ENCODE data around the gene ABCC4.
A peak's percentile ranks its signal among the peaks of the same experiment; 100 is the strongest.
"Not testable (repeated sequence)": the region's sequence is repeated elsewhere in the genome, so short reads cannot be mapped to it uniquely, and the experiment has no call there.

ABCC4 gene

DNA sequence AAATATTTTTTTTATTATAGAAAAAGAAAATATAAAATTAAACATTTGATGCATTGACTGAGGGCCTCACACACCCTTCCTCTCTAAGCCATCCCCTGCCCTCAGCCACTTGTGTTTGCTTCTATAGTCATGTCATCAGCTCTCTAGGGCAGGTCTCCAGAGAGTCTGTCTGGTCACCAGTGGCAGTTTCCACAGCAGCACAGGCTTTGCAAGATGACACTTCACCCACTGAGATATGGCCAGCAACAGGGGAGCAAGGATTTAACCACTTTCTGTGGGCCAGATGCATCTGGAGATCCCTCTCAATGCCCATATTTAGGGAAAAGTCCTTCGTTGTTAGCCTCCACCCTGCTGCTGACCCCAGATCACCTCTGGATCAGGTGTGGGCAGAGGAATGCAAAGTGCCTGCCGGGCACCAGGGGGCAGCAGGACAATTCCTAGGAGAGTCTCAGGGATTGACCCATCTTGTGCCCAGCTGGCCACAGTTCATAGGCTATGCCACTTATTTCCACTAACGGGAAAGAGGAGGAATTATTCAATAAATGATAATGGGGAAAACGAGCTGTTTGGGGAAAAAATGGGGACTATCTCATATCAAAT is 4.8 kb downstream of the ABCC4 start:
- no peak for DNase-seq

DNA sequence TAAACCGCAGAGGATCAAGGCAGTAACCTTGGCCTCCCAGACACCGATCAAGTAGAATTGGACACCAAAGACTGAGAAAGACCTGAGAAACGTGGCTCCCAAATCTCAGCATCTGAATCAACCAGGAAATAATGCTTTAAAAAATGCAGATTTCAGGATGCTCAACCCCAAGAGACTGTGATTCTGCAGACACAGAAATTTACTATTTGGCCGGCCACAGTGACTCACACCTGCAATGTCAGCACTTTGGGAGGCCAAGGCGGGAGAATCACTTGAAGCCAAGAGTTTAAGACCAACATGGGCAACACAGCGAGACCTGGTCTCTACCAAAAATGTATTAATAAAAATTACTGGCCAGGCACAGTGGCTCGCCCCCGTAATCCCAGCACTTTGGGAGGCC is 6.2 kb downstream of the ABCC4 start:
- no peak for DNase-seq

DNA sequence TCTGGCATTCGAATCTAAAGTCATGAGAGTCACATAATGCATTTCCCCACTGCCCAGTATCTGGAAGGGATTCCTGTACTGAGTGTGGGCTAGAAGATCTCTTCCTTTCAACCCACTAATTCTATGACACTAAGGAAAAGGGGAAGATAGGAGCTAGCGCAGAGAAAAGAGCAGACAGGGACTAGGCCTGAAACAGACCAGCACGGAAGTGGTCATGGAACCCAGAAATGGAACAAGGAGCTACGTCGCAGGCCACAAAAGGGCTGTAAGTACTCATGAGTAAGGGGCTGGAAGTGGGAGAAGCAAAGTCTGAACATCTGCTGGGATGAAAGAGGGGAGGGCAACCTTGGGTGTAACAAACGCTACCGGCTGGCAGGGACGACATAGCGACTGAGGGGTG is 8.6 kb downstream of the ABCC4 start:
- no peak for DNase-seq

DNA sequence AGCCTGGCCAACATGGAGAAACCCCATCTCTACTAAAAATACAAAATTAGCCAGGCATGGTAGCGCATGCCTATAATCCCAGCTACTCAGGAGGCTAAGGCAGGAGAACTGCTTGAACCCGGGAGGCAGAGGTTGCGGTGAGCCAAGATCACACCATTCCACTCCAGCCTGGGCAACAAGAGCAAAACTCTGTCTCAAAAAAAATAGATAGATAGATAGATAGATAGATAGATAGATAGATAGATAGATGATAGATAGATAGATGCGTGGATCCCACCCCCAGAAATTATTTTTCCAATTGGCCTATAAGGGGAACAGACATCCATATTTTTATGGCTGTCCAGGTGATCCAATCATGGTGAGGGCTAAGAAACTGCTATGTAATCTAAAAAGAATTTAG is 11.3 kb downstream of the ABCC4 start:
- not testable (repeated sequence) for DNase-seq

DNA sequence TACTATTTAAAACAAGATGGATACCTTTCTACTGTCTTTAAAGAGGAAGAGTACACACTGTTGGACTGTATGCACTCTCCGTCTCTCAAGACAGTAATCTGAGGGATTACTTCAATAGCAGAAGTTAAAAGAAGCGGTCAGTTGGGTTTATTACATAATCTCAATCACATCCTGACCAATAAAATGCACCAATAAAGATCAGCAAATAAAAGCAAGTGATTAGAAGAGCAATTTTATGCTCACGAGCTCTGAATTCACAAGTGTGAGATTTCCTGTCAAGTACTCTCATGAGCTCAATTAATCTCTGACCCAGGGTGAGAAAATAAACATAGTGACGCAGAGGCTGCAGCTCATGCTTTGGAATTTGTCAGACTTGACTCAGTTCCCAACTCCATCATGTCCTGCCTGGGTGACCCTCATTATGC is 12.2 kb downstream of the ABCC4 start:
- DNase-seq, result peak; percentile 66

DNA sequence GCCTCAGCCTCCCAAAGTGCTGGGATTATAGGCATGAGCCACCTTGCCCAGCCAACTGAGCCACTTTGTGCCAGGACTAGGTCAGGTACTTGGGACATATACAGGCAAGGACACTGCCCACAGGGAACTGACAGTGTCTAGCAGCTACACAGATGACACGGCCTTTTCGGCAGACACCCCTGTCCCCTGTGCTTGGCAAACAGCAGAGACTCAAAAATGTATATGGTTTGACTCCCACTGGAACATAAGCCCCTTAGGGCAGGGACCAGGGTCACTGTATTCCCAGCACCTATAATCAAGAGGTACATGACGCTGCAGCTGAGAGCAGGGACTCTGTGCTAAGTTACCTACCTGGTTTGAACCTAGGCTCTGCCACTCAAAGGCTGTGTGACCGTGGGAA is 16.8 kb downstream of the ABCC4 start:
- no peak for DNase-seq

DNA sequence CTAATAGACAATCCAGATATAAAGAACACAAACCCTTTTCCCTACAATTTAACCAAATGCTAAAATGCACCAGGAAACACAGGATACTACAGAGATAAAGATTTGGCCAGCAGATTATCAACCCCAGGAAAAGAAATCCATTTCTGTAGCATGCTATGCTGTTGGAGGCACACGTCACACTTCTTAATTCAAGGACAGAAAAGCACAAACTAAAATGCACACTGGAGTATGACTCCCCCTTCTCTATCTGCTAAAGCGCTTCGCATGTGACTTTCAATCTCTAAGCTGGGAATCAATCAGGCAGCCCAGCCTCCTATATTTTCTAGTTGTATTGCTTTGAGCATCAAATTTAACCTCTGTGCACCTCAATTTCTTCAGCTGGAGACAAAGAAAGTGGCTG is 22.2 kb downstream of the ABCC4 start:
- no peak for DNase-seq

DNA sequence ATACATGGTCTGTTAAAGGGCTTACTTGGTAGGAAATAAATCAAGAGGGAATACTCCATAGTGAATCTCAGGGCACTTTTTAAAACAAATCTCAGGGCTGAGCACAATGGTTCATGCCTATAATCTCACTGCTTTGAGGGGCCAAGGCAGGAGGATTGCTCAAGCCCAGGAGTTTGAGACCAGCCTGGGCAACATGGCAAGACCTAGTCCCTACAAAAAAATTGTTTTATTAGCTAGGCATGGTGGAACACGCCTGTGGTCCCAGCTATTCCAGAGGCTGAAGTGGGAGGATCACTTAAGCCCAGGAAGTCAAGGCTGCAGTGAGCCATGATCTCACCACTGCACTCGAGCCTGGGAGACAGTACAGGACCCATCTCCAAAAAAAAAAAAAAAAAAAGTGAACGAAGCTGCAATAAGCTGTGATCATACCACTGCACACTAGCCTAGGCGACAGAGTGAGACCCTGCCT is 25.2 kb downstream of the ABCC4 start:
- DNase-seq, result no peak

DNA sequence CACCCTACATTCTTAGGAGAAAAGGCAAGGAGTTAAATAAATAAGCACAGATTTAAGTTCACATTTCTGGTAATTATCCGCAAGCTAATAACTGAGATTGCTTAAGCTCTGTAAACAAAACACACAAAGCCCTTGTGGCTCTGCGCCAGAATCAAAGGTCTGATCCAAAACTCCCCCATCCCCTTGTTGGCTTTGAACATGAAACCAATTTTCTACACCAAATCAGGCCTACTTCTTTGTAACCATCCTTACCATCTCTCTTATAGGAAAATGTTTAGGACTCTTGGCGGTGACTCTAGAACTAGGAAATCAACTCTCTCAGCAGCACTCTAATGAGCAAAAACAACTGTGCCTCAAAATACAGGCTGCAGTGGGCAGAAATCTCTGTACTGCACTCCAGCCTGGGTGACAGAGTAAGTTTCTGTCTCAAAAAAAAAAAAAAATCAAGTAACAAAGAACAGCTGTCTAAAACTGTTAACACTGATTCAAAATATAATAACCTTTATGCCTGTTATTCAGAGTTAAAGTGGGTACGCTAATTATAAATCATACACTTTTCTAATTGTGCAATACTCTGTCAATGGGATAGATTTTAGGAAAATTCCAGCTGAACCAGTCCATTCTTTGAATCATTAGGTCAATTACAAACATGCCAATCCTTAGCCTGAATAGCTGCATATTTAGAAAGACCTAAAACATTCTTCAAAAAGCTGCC is 25.8 kb downstream of the ABCC4 start:
- no peak for DNase-seq

DNA sequence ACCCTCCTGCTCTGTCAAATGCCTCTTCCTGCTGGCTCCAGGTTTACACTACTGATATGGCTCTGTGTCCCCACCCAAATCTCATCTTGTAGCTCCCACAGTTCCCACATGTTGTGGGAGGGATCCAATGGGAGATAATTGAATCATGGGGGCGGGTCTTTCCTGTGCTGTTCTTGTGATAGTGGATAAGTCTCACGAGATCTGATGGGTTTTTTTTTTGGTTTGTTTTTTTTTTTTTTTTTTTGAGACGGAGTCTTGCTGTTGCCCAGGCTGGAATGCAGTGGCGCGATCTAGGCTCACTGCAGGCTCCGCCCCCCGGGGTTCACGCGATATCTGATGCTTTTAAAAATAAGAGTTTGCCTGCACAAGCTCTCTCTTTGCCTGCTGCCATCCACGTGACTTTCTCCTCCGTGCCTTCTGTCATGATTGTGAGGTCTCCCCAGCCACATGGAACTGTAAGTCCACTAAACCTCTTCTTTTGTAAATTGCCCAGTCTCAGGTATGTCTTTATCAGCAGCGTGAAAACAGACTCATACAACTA is 27.6 kb downstream of the ABCC4 start:
- DNase-seq, result not testable (repeated sequence)

DNA sequence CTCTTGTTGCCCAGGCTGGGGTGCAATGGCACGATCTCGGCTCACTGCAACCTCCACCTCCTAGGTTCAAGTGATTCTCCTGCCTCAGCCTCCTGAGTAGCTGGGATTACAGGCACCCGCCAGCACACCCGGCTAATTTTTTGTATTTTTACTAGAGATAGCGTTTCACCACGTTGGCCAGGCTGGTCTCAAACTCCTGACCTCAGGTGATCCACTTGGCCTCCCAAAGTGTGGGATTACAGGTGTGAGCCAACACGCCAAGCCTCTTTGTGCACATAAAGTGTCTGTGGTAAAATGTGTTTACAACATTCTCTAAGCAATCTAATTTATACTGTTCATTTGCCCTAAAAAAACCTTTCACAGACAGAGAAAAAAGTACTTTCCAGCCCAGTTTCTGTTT is 29.2 kb downstream of the ABCC4 start:
- DNase-seq, result not testable (repeated sequence)

DNA sequence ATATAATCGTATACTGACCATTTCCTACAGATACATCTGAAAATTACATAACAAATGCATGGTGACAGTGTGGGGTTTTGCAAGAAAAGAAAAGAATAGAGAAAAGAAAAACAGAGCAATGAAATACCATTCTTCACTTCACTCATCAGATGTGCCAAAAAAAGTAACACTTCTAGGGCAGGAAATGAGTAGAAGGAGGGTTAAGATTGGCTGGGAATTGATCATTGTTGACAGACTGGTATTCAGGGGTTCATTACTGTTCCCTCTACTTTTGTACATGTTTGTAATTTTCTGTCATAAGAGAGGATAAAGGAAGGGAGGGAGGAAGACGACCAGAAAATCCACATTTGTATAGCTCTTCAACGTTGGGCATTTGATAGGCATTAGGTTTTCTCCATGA is 31.5 kb downstream of the ABCC4 start:
- no peak for DNase-seq

DNA sequence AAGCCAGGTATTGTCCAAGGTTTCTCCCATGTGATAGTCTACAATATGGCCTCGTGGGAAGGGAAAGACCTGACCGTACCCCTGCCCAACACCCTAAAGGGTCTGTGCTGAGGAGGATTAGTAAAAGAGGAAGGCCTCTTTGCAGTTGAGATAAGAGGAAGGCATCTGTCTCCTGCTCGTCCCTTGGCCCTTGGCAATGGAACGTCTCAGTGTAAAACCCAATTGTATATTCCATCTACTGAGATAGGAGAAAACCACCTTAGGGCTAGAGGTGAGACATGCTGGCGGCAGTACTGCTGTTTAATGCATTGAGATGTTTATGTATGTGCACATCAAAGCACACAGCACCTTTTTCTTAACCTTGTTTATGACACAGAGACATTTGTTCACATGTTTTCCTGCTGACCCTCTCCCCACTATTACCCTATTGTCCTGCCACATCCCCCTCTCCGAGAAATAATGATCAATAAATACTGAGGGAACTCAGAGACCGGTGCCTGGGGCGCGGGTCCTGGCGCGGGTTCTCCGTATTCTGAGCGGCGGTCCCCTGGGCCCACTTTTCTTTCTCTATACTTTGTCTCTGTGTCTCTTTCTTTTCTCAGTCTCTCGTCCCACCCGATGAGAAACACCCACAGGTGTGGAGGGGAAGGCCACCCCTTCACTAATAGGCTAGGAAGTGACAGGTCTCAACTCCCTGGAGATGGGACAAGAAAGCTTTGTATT is 32.7 kb downstream of the ABCC4 start:
- not testable (repeated sequence) for DNase-seq

DNA sequence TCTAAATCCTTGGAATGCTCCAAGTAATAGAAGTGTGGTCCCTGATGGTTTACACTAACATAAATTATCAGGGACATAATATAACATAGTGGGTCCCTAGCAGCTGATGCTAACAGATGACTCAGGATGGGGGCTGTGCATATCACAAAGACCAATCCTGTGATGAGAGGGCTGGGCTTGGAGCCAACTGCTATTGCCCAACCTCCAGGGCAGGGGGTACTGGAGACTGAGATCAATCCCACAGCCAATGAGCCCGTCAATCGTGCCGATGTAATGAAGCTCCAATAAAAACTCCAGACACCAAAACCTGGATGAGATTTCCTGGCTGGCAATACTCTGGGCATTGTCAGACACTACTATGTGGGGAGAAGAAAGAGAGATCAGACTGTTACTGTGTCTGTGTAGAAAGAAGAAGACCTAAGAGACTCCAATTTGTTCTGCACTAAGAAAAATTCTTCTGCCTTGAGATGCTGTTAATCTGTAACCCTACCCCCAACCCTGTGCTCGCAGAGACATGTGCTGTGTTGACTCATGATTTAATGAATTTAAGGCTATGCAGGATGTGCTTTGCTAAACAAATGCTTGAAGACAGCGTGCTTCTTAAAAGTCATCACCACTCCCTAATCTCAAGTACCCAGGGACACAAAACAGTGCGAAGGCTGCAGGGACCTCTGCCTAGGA is 33.4 kb downstream of the ABCC4 start:
- DNase-seq, result peak; percentile 90

DNA sequence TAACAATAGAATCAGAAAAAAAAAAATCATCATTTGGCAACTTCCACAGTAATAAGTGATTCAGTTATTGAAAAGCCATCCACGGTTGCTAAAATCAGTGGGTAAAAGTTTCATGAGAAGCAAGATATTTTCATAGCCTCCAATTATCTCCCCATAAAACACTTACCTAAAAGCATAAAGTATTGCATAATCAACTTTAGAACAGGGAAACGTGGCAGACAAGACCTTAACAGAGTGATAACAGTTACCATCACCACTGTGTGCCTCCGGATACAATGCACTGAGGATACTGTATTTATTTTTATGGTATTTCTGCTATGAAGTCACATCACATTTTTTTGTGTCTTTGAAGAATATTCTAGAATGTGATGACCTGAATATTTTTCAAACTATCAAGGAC is 37.0 kb downstream of the ABCC4 start:
- no peak for DNase-seq

DNA sequence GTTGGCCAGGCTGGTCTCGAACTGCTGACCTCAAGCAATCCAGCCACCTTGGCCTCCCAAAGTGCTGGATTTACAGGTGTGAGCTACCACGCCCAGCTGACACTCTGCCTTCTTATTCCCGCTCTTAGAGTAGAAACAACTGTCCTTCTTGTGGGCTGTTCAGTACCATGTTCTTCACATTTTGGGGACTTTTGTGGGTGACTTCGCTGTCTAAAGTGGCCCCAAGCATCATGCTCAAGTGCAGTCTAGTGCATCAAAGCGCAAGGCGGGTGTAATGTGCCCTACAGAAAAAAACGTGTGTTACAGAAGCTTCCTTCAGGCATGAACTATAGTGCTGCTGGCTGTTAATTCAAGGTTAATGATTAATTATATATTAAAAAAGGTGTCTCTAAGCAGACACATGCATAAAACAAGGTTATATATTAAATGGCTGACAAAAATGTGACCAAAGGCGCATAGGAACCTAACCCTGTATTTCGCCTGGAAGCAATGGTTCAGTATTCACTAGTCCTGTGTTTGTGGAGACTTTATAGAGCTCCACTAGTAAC is 38.3 kb downstream of the ABCC4 start:
- DNase-seq, result no peak

DNA sequence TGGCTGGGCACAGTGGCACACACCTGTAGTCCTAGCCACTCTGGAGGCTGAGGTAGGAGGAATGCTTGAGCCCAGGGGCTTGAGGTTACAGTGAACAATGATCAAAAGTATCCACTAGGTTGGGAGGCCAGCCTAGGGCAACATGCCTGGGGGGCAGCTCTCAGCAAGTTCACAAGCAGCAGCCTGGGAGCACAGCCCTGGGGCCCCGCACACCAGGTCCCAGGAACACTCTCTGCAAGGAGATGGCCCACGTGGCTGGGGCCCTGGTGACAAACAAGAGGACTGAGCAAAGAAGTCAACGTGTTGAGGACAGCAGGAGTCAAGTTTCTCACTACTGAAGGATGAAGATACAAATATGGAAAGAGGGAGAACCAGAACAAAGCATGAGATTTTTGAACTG is 39.3 kb downstream of the ABCC4 start:
- no peak for DNase-seq

DNA sequence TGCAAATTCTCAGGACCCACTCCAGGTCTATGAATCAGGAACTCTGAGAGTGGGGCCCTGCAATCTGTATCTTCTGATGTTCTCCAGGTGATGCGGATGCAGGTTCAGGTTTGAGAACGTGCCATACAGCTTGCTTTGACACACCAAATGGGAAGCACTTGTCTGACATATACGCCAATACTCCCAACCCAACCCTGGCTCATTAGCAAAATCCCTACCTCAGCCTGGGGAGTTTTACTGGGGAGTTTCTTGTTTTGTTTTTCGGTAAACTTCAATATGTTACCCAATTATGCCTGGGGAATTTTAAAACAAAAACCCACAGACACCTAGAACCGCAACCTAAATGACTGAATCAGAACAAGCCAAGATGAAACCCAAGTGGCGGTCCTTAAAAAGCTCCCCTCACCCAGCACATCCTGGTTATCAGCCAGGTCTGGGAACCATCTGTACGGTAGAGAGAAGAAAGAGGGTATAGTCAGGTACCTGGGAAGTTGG is 41.2 kb downstream of the ABCC4 start:
- no peak for DNase-seq

DNA sequence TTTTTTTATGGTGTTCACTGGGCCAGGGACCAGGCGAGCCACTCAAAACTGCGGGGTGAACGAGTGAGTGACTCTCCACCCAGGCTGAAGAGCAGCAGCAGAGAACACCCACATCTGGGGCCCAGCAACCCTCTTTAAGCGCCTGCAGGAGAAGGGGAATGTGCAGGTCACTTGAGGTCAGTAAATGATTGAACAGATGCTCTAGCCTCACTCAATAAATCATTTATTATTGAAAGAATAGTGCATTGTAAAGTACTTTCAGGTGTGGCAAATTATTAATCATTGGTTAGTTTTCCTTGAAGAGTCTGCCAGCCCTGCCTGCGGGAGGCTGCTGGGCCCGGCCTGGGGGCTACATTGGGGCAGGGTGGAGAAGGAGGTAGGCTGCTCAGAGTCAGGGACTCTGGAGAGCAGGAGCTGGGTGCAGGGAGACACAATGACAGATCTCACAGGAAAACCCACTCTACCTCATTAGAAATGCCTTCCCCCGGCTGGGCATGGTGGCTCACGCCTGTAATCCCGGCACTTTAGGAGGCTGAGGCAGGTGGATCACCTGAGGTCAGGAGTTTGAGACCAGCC is 42.5 kb downstream of the ABCC4 start:
- peak; percentile 91 for DNase-seq

DNA sequence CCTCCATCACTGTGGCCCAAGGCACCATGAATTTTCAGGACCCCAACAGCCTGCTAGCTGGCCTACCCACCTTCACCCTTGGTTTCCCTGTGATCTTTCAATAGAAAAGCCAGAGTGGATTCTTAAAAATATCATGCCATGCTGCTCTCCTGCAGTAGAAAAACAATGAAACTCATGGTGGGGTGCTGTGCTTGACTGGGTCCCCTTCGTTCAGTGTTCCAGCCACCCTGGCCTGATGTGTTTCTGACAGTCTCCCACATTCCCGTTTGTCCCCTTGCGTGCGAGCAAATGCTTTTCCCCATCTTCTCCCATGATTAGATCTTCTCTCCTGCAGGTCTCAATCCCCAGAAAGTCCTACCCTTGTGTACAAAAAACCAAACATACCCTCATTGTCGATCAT is 43.2 kb downstream of the ABCC4 start:
- no peak for DNase-seq

DNA sequence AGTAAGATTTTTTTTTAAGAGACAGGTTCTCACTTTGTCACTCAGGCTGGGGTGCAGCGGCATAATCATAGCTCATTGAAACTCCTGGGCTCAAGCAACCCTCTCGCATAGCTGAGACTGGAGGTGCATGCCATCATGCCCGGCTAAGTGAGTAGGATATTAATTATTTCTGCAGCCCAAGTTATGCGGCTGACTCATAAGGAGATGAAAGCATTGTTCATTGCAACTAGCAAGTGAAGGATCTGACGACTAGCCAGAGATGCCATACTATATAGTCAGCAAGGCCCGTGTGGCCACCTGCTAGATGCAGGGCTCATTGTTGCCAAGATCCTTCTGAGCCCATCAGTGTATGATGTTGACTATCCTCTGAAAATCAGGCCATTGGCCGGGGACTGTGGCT is 45.2 kb downstream of the ABCC4 start:
- peak; percentile 98 for DNase-seq

DNA sequence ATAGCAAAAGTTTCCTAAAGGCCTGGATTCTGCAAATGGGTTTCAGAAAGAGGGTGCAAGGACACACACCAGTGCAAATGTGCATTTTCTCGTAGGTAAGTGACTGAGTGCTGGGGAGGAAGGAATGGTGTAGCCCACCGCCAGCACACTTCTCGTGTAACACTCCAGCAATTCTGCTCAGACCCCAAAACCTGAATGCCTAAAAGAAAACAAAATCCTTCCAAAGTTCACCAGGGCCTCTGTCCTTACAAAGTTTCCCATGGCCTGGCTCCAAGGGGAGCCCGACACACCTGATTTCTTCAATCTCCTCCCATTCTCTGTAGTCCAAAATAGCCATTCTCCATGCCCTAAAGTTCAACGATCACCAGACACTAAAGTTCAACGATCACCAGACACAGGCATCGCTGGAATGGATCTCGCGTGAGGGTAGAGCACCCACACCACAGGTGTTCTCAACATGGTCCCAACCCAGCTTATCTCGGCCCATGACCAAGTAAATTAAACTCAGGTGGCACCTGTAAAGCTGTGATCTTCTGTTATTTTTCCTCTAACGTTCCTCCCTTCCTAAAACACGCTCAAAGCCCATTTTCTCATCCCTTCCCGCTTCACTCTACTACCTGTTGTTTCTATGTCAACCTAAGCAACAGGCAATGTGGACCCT is 46.0 kb downstream of the ABCC4 start:
- DNase-seq, result no peak

All from kidney glomerular epithelial cell (primary cell).